Measurements from ENCODE around the gene PGAM2. TPM values are rescaled to one million over a fixed set of nuclear protein-coding genes. Genes with fewer than 3 reads are reported as not detected.

The PGAM2 gene
- total RNA-seq, 2 experiments from 2014 or later: 0.49 TPM; not detected in 1

GRCh38 chr7:44102846-44103565 lies 37.6 kb upstream of the PGAM2 start:
- H3K27me3 Mint-ChIP-seq: peaks cover 2% of the 10 kb centered on the region
- H3K36me3 Mint-ChIP-seq (ENCODE audit: low read depth): peaks cover 2% of the 10 kb centered on the region
- CTCF ChIA-PET: interaction anchor here (1.3 kb wide), 1 partner anchor 18 kb away, joined by 3 read pairs; no protein-coding TSS in a partner anchor
- intact Hi-C loops (cut with micrococcal nuclease): no loop called here
- H3K27ac Mint-ChIP-seq: peak overlapping the region; percentile 18
- POLR2A ChIA-PET: interaction anchor here (1.7 to 2.2 kb wide), 2 partner anchors 13 to 20 kb away, joined by 5 to 10 read pairs; partner anchors contain the start of gene POLD2
- H3K9me3 Mint-ChIP-seq: no peaks in the 10 kb centered on the region
- ATAC-seq (no peak), DNase-seq (no peak)
- H3K4me1 Mint-ChIP-seq (ENCODE audit: low read depth): peaks cover 26% of the 10 kb centered on the region
- no peak for TF ChIP-seq CTCF (IDR thresholded peaks at IDR 0.05)
- peak overlapping the region; percentile 58 for H3K4me3 Mint-ChIP-seq

- Mint-ChIP-seq H3K4me3 (no peak overlapping the region), H3K36me3 (ENCODE audit: low read depth) (peaks cover 2% of the 10 kb centered on the region), H3K27me3 (peaks cover 2% of the 10 kb centered on the region), H3K9me3 (no peaks in the 10 kb centered on the region), H3K4me1 (ENCODE audit: low read depth) (peaks cover 34% of the 10 kb centered on the region), H3K27ac (no peak overlapping the region)
- no peak for TF ChIP-seq CTCF (IDR thresholded peaks at IDR 0.05)
- no peak for DNase-seq
- intact Hi-C loops (cut with micrococcal nuclease): no loop called here
- ATAC-seq: no peak
- POLR2A ChIA-PET: interaction anchor here (0.5 to 2.2 kb wide), 5 partner anchors 10 to 38 kb away, joined by 3 to 10 read pairs (median 5); partner anchors contain the start of gene POLD2
- CTCF ChIA-PET: interaction anchor here (1.3 to 1.4 kb wide), 2 partner anchors 17 to 21 kb away, joined by 3 read pairs; no protein-coding TSS in a partner anchor
These were observed 36.8 kb upstream of the PGAM2 start for GRCh38 chr7:44101966-44102845.

- intact Hi-C loops (cut with micrococcal nuclease): no loop called here
These were observed 36.1 kb upstream of the PGAM2 start for GRCh38 chr7:44101303-44101965.

More at GRCh38 chr7:44101303-44101965, 36.1 kb upstream of the PGAM2 start:
- POLR2A ChIA-PET: interaction anchor here (1.4 to 2.2 kb wide), 4 partner anchors 11 to 26 kb away, joined by 4 to 10 read pairs (median 6); partner anchors contain the start of gene POLD2
- Mint-ChIP-seq H3K27ac (no peak overlapping the region), H3K4me1 (ENCODE audit: low read depth) (peaks cover 41% of the 10 kb centered on the region), H3K4me3 (no peak overlapping the region), H3K27me3 (peaks cover 2% of the 10 kb centered on the region), H3K36me3 (ENCODE audit: low read depth) (peaks cover 2% of the 10 kb centered on the region), H3K9me3 (no peaks in the 10 kb centered on the region)
- ATAC-seq (no peak), DNase-seq (no peak)
- TF ChIP-seq CTCF (IDR thresholded peaks at IDR 0.05): no peak
- CTCF ChIA-PET: interaction anchor here (0.7 to 1.4 kb wide), 3 partner anchors 11 to 20 kb away, joined by 3 read pairs; no protein-coding TSS in a partner anchor
